Ishikawa (cell line): ENCODE results near the gene TRIO.

ENCODE experiments used
- CEBPB ChIP-seq: IDR thresholded peaks from 2 replicates; pipeline ENCODE4 v1.6.1; 2012
- CREB1 ChIP-seq: IDR thresholded peaks from 2 replicates; pipeline ENCODE4 v1.6.1; 2012; ENCODE audit warnings: low read depth
- EGR1 ChIP-seq: IDR thresholded peaks from 2 replicates; pipeline ENCODE4 v1.6.1; 2012
- EP300 ChIP-seq: IDR thresholded peaks from 2 replicates; pipeline ENCODE4 v1.6.1; 2012; ENCODE audit warnings: borderline replicate concordance
- FOXM1 ChIP-seq: IDR thresholded peaks from 2 replicates; pipeline ENCODE4 v1.6.1; 2012; ENCODE audit warnings: low read depth, borderline replicate concordance
- NFIC ChIP-seq: IDR thresholded peaks from 2 replicates; pipeline ENCODE4 v1.6.1; 2012
- RAD21 ChIP-seq: IDR thresholded peaks from 2 replicates; pipeline ENCODE4 v1.6.1; 2012; ENCODE audit warnings: low read depth
- TAF1 ChIP-seq: IDR thresholded peaks from 2 replicates; pipeline ENCODE4 v1.6.1; 2012; ENCODE audit warnings: low read depth, mild to moderate bottlenecking
- TCF12 ChIP-seq: IDR thresholded peaks from 2 replicates; pipeline ENCODE4 v1.6.1; 2012; ENCODE audit warnings: low read depth
- TEAD4 ChIP-seq: IDR thresholded peaks from 2 replicates; pipeline ENCODE4 v1.6.1; 2012
- YY1 ChIP-seq: IDR thresholded peaks from 2 replicates; pipeline ENCODE4 v1.6.1; 2012; ENCODE audit warnings: low read depth
- ZBTB7A ChIP-seq: IDR thresholded peaks from 2 replicates; pipeline ENCODE4 v1.6.1; 2012; ENCODE audit warnings: low read depth
- TF ChIP-seq, protein P1 (sequence below): IDR thresholded peaks from 2 replicates; pipeline ENCODE4 v1.6.1; 2012; ENCODE audit warnings: low read depth, mild to moderate bottlenecking
- TF ChIP-seq, protein P2 (sequence below): IDR thresholded peaks from 2 replicates; pipeline ENCODE4 v1.6.1; 2012
- TF ChIP-seq, protein P3 (sequence below): IDR thresholded peaks from 2 replicates; pipeline ENCODE4 v1.6.1; 2012

The TRIO gene

DNA sequence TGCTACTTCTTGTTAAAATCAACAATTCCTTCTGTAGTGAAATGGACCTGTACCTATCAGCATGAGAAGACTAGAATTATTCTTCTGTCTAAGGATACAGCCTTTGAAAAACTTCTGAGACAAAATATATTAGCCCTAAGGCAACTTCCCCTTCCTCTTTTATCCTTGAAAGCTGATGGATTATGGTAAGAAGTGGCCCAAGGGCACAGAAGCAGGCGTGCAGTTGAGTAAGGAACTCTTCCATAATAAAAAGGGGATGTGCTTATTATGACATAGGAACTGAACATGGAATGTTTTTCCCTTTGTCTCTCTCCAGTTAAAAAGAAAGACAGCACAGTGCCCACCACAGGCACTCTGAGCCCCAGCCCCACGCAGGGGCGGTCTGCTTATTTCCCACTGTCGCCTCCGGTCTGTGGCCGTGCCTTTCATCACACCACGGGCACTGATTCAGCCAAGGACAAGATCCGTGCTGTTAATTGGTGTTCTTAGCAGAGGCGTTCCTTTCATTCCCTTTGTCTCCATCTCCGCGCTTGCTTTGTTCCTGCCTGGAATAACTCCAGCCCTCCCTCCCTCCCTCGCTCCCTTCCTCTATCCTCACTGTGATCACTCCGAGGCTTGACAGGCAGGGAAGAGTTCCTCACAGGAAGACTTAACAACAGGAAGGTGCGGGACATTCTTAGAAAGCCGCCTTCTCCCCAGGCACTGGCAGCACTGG lies 302.6 kb downstream of the TRIO start:
- TF ChIP-seq TEAD4 (no peak), EGR1 (no peak), YY1 (no peak), CEBPB (no peak), CREB1 (no peak), RAD21 (no peak), TAF1 (no peak), EP300 (no peak), NFIC (no peak), FOXM1 (no peak)
- TF ChIP-seq, protein P1, sequence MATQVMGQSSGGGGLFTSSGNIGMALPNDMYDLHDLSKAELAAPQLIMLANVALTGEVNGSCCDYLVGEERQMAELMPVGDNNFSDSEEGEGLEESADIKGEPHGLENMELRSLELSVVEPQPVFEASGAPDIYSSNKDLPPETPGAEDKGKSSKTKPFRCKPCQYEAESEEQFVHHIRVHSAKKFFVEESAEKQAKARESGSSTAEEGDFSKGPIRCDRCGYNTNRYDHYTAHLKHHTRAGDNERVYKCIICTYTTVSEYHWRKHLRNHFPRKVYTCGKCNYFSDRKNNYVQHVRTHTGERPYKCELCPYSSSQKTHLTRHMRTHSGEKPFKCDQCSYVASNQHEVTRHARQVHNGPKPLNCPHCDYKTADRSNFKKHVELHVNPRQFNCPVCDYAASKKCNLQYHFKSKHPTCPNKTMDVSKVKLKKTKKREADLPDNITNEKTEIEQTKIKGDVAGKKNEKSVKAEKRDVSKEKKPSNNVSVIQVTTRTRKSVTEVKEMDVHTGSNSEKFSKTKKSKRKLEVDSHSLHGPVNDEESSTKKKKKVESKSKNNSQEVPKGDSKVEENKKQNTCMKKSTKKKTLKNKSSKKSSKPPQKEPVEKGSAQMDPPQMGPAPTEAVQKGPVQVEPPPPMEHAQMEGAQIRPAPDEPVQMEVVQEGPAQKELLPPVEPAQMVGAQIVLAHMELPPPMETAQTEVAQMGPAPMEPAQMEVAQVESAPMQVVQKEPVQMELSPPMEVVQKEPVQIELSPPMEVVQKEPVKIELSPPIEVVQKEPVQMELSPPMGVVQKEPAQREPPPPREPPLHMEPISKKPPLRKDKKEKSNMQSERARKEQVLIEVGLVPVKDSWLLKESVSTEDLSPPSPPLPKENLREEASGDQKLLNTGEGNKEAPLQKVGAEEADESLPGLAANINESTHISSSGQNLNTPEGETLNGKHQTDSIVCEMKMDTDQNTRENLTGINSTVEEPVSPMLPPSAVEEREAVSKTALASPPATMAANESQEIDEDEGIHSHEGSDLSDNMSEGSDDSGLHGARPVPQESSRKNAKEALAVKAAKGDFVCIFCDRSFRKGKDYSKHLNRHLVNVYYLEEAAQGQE: no peak
- TF ChIP-seq, protein P2, sequence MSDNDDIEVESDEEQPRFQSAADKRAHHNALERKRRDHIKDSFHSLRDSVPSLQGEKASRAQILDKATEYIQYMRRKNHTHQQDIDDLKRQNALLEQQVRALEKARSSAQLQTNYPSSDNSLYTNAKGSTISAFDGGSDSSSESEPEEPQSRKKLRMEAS: no peak
- TF ChIP-seq, protein P3, sequence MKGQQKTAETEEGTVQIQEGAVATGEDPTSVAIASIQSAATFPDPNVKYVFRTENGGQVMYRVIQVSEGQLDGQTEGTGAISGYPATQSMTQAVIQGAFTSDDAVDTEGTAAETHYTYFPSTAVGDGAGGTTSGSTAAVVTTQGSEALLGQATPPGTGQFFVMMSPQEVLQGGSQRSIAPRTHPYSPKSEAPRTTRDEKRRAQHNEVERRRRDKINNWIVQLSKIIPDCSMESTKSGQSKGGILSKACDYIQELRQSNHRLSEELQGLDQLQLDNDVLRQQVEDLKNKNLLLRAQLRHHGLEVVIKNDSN: no peak

DNA sequence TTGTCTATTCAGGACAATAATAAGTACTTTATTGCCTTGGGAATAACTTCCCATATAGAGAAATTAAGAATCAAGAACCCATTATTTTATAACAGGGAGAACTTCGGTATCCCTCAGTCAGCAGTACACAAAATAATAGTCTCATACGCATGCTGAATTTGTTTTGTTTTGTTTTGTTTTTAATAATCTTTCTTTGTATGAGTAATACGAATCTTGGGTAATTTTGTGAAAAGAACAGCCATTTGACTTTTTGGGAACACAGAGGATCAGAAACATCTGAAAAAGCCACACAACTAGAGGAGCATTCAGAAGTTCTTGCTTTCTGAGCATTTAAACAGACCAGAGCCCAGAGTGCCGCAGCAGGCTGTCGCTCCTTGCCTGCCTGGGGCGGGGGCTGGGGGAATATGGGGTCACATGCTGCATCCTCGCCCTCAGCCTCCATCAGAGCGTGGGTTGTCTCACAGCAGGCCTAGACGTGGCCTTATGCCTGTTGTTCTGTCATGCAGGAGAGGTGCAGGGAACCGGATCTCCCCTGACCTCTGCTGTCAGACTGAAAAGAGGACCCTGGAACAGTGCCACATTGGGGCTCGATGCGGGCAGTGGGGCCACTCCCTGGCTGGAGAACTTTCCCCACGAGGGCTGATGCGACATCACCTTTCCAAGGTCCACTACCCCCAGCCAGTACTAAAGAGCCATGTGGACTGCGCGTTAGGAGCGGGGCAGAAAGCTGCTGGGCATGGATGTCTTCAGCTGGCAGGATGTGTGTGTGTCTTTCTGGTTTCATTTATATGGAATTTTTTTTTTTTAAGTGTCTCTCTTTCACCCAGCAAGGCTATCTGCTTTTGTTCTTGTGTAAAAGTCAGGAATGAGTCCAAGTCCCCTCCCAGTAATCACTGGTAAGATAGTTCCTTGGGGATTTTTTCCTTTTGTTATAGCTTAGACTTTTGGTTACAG lies 305.1 kb downstream of the TRIO start:
- no peak for TF ChIP-seq TCF12
- TF ChIP-seq TEAD4: no peak
- no peak for TF ChIP-seq TAF1

DNA sequence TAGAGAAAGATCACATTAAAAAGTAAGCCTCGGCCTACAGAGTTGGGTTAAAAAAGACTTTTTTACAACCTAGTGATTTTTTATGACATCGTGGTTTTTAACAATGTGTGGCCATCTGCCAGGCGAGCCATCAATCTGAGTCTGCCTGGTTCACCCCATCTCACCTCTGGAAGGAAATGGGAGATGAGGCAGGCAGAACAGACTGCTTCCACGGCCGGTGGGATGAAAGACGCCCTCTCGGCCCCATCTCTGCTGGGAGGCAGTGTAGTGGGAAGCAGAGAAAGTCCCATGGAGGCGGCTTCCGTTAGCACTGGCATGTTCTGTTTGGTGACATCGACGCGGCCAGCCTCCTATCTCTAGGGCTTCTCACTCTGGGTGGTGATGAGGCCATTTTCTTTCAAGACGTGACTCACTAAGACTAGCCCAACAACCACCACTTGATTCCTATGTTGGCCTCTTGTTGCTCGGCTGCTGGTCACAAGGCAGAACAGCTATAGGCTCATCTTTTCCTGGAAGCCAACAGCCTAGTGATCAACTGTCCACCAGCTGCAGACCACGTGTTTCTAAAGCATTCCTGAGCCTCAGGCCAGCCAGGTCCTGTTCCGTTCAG lies 306.0 kb downstream of the TRIO start:
- TF ChIP-seq, protein P1: no peak
- TF ChIP-seq ZBTB7A: no peak
- no peak for TF ChIP-seq TCF12
- no peak for TF ChIP-seq EP300
- TF ChIP-seq TEAD4: no peak
- TF ChIP-seq TAF1: no peak
- TF ChIP-seq, protein P3: no peak
- TF ChIP-seq CREB1: no peak
- no peak for TF ChIP-seq FOXM1
- TF ChIP-seq EGR1: no peak
- TF ChIP-seq, protein P2: no peak
- TF ChIP-seq CEBPB: no peak
- no peak for TF ChIP-seq YY1
- no peak for TF ChIP-seq NFIC
- TF ChIP-seq RAD21: no peak

DNA sequence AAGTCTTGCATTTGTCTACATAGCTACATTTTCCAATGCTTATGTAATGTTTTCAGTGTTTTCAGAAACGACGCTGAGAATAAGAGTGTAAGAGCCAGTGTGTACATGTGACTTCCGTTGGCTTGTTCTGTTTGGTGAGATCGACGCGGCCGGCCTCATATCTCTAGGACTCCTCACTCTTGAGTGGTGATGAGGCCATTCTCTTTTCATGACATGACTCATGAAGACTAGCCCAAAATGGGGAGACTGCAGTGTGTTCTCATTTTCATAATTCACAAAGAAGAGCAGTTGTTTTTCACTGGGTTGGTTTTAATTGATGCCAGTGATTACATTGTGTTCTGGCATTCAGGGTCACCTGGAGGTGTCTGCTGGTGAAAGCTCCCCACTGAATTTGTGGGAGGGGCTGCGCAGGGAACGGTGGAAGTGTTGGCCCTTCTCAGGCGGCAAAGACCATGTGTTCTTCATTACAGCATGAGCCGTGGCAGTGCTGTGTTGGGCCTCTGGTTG lies 306.9 kb downstream of the TRIO start:
- TF ChIP-seq, protein P3: no peak
- TF ChIP-seq CEBPB: no peak

DNA sequence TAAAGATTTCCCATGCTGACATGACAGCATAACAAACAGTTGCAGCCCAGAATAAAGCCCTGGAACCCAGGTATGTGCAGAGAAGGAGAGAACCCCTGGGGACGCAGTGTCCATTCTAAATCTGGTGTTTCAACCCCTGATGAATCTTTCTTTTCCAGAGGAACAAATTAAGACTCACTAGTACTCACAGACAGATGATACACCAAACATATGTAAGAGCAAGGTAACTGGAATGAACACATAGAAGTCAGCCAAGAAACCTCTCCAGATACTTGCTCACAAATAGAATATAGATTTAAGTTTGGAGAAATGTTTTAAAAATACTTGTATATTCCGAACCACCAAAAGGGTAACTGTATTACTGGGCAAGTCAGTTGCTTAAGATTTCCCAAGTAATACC lies 307.6 kb downstream of the TRIO start:
- TF ChIP-seq YY1 (no peak), CEBPB (no peak), ZBTB7A (no peak), TCF12 (no peak), RAD21 (no peak), TAF1 (no peak), EP300 (no peak), NFIC (no peak), TEAD4 (no peak), CREB1 (no peak)
- TF ChIP-seq, protein P1: no peak
